GM18507 (cell line): Measurements from ENCODE around the gene PRICKLE1.
A peak's percentile ranks its signal among the peaks of the same experiment; 100 is the strongest.

ENCODE experiments used
- DNase-seq: peaks from one replicate; pipeline ENCODE4 v3.0.0; 2011; ENCODE audit warnings: low read depth; ENCODE audit not compliant: insufficient read length; ENCODE audit errors: extremely low spot score
- FAIRE-seq: peaks from 2 replicates; lab custom pipeline; 2011; peaks lifted over from hg19 to GRCh38; lab: Jason Lieb, UNC

PRICKLE1 gene

GRCh38 chr12:42469355-42470175 is 120.0 kb downstream of the PRICKLE1 start:
- DNase-seq (peak; percentile 48), FAIRE-seq (peak; percentile 97)

GRCh38 chr12:42468921-42469320 is 120.6 kb downstream of the PRICKLE1 start:
- FAIRE-seq (no peak), DNase-seq (no peak)

- no peak for DNase-seq
- FAIRE-seq = peak; percentile 52
Measured at GRCh38 chr12:42468341-42468821, 121.2 kb downstream of the PRICKLE1 start.

- DNase-seq (no peak), FAIRE-seq (no peak)
Measured at GRCh38 chr12:42463671-42464070, 125.9 kb downstream of the PRICKLE1 start.

GRCh38 chr12:42462486-42462885 is 127.1 kb downstream of the PRICKLE1 start:
- DNase-seq = no peak
- no peak for FAIRE-seq

GRCh38 chr12:42459336-42459847 is 130.2 kb downstream of the PRICKLE1 start:
- DNase-seq (no peak), FAIRE-seq (no peak)

GRCh38 chr12:42458575-42458974 is 131.0 kb downstream of the PRICKLE1 start:
- FAIRE-seq = no peak
- no peak for DNase-seq

- FAIRE-seq = no peak
- DNase-seq = no peak
Measured at GRCh38 chr12:42450248-42450647, 139.3 kb downstream of the PRICKLE1 start.

GRCh38 chr12:42448841-42449240 is 140.7 kb downstream of the PRICKLE1 start:
- no peak for FAIRE-seq

GRCh38 chr12:42447371-42447786 is 142.2 kb downstream of the PRICKLE1 start:
- DNase-seq (no peak), FAIRE-seq (no peak)

More at GRCh38 chr12:42448841-42449240, 140.7 kb downstream of the PRICKLE1 start:
- no peak for DNase-seq

GRCh38 chr12:42446761-42447160 is 142.8 kb downstream of the PRICKLE1 start:
- no peak for FAIRE-seq
- DNase-seq = no peak

- FAIRE-seq = no peak
- no peak for DNase-seq
Measured at GRCh38 chr12:42445891-42446290, 143.7 kb downstream of the PRICKLE1 start.

GRCh38 chr12:42444192-42444943 is 145.2 kb downstream of the PRICKLE1 start:
- FAIRE-seq (no peak), DNase-seq (no peak)

- DNase-seq (no peak), FAIRE-seq (no peak)
Measured at GRCh38 chr12:42442888-42443287, 146.7 kb downstream of the PRICKLE1 start.

GRCh38 chr12:42442311-42442759 is 147.2 kb downstream of the PRICKLE1 start:
- no peak for FAIRE-seq
- DNase-seq = no peak

- FAIRE-seq = no peak
Measured at GRCh38 chr12:42440608-42441007, 148.9 kb downstream of the PRICKLE1 start.

GRCh38 chr12:42432517-42433140 is 156.9 kb downstream of the PRICKLE1 start:
- no peak for DNase-seq
- FAIRE-seq = no peak

More at GRCh38 chr12:42440608-42441007, 148.9 kb downstream of the PRICKLE1 start:
- no peak for DNase-seq

- FAIRE-seq (no peak), DNase-seq (no peak)
Measured at GRCh38 chr12:42428850-42429249, 160.7 kb downstream of the PRICKLE1 start.

GRCh38 chr12:42426746-42427145 is 162.8 kb downstream of the PRICKLE1 start:
- FAIRE-seq (peak; percentile 26), DNase-seq (no peak)

- FAIRE-seq = no peak
- no peak for DNase-seq
Measured at GRCh38 chr12:42422785-42423184, 166.8 kb downstream of the PRICKLE1 start.
